ENCODE data around the gene VTI1A.

GRCh38 chr10:112614586-112614985, 167.6 kb downstream of the VTI1A start:
- TF ChIP-seq CTCF (IDR thresholded peaks at IDR 0.05) (no peak), POLR2A (IDR thresholded peaks at IDR 0.05) (no peak)
